Measurements from ENCODE around the gene IRF5. TPM values are rescaled to one million over a fixed set of nuclear protein-coding genes. Genes with fewer than 3 reads are reported as not detected.

IRF5 gene
- total RNA-seq, 2 donors from 2014 or later: 0.31 to 0.53 TPM

- Histone ChIP-seq H3K9me3 (ENCODE audit: control insufficient read depth, low read length) (peaks cover 4% of the 10 kb centered on the region), H3K36me3 (ENCODE audit: control insufficient read depth, insufficient read depth, low read length) (peaks cover 10% of the 10 kb centered on the region), H3K9ac (ENCODE audit: extremely low read depth, low read length, poor library complexity, severe bottlenecking) (no peak overlapping the region), H3K27me3 (ENCODE audit: control insufficient read depth, insufficient read depth, low read length, poor library complexity, severe bottlenecking) (no peaks in the 10 kb centered on the region), H3K4me1 (ENCODE audit: control insufficient read depth, insufficient read depth, low read length) (no peaks in the 10 kb centered on the region), H3K27ac (ENCODE audit: low read depth, low read length) (no peak overlapping the region), H3K4me3 (ENCODE audit: low read length) (no peak overlapping the region)
- Mint-ChIP-seq H3K27ac (no peak overlapping the region), H3K9me3 (peaks cover 4% of the 10 kb centered on the region), H3K4me3 (no peak overlapping the region), H3K27me3 (ENCODE audit: insufficient read depth) (peaks cover 9% of the 10 kb centered on the region), H3K4me1 (no peaks in the 10 kb centered on the region), H3K36me3 (ENCODE audit: low read depth) (peaks cover 17% of the 10 kb centered on the region)
- no peak for DNase-seq
- no peak for TF ChIP-seq CTCF (conservative IDR thresholded peaks at IDR 0.05)
- WGBS, 2 experiments (ENCODE audit: insufficient coverage in 1 of 2, insufficient read length in 1 of 2): 93 to 94% methylated on average over 14 to 23 of the region's 23 CpGs
Observed at GRCh38 chr7:128893251-128894100, 44.3 kb upstream of the IRF5 start.

GRCh38 chr7:128894101-128894440 lies 43.7 kb upstream of the IRF5 start:
- H3K36me3 ChIP-seq (ENCODE audit: control insufficient read depth, insufficient read depth, low read length): peaks cover 10% of the 10 kb centered on the region
- Mint-ChIP-seq H3K36me3 (ENCODE audit: low read depth) (peaks cover 19% of the 10 kb centered on the region), H3K27ac (no peak overlapping the region), H3K4me3 (no peak overlapping the region), H3K27me3 (ENCODE audit: insufficient read depth) (peaks cover 9% of the 10 kb centered on the region), H3K4me1 (no peaks in the 10 kb centered on the region), H3K9me3 (peaks cover 6% of the 10 kb centered on the region)
- H3K27ac ChIP-seq (ENCODE audit: low read depth, low read length): no peak overlapping the region
- H3K27me3 ChIP-seq (ENCODE audit: control insufficient read depth, insufficient read depth, low read length, poor library complexity, severe bottlenecking): no peaks in the 10 kb centered on the region
- TF ChIP-seq CTCF (conservative IDR thresholded peaks at IDR 0.05): no peak
- H3K9ac ChIP-seq (ENCODE audit: extremely low read depth, low read length, poor library complexity, severe bottlenecking): no peak overlapping the region
- H3K4me3 ChIP-seq (ENCODE audit: low read length): no peak overlapping the region
- no peak for DNase-seq
- peaks cover 10% of the 10 kb centered on the region for H3K9me3 ChIP-seq (ENCODE audit: control insufficient read depth, low read length)
- 89 to 100% methylated on average over 2 to 5 of the region's 6 CpGs for WGBS, 2 experiments (ENCODE audit: insufficient coverage in 1 of 2, insufficient read length in 1 of 2)
- H3K4me1 ChIP-seq (ENCODE audit: control insufficient read depth, insufficient read depth, low read length): no peaks in the 10 kb centered on the region

GRCh38 chr7:128895320-128895719 lies 42.4 kb upstream of the IRF5 start:
- Histone ChIP-seq H3K9ac (ENCODE audit: extremely low read depth, low read length, poor library complexity, severe bottlenecking) (no peak overlapping the region), H3K27me3 (ENCODE audit: control insufficient read depth, insufficient read depth, low read length, poor library complexity, severe bottlenecking) (no peaks in the 10 kb centered on the region), H3K9me3 (ENCODE audit: control insufficient read depth, low read length) (peaks cover 22% of the 10 kb centered on the region), H3K4me3 (ENCODE audit: low read length) (no peak overlapping the region), H3K4me1 (ENCODE audit: control insufficient read depth, insufficient read depth, low read length) (no peaks in the 10 kb centered on the region), H3K27ac (ENCODE audit: low read depth, low read length) (no peak overlapping the region), H3K36me3 (ENCODE audit: control insufficient read depth, insufficient read depth, low read length) (peaks cover 21% of the 10 kb centered on the region)
- H3K27ac Mint-ChIP-seq: no peak overlapping the region
- H3K36me3 Mint-ChIP-seq (ENCODE audit: low read depth): peaks cover 31% of the 10 kb centered on the region
- peaks cover 17% of the 10 kb centered on the region for H3K9me3 Mint-ChIP-seq
- TF ChIP-seq CTCF (conservative IDR thresholded peaks at IDR 0.05): no peak
- peaks cover 7% of the 10 kb centered on the region for H3K27me3 Mint-ChIP-seq (ENCODE audit: insufficient read depth)
- H3K4me3 Mint-ChIP-seq: no peak overlapping the region
- DNase-seq: no peak
- WGBS, 2 experiments (ENCODE audit: insufficient coverage in 1 of 2, insufficient read length in 1 of 2): 85 to 100% methylated on average over 3 of the region's 3 CpGs
- H3K4me1 Mint-ChIP-seq: no peaks in the 10 kb centered on the region

Data from endodermal cell (in vitro differentiated cells).